Keratinocyte (primary cell): ENCODE measurements around the gene SPG11.

Experiments used
- CTCF ChIP-seq, 3 experiments: IDR thresholded peaks in 1 of 3; conservative IDR thresholded peaks in 1 of 3; optimal IDR thresholded peaks in 1 of 3; 2 replicates in 2 of 3; 3 replicates in 1 of 3; pipeline versions ENCODE3 to v1.5.1; 2011; ENCODE audit warnings: low read length in 3 of 3, mild to moderate bottlenecking in 3 of 3, moderate library complexity in 2 of 3, control low read depth in 1 of 3, inconsistent platforms in 1 of 3; ENCODE audit not compliant: insufficient read depth in 2 of 3; ENCODE audit errors: extremely low read depth in 1 of 3
- EZH2 ChIP-seq: IDR thresholded peaks from one replicate; pipeline ENCODE4 v1.6.1; 2012; ENCODE audit warnings: inconsistent platforms, mild to moderate bottlenecking, low read length, moderate library complexity

- TF ChIP-seq CTCF (optimal IDR thresholded peaks at IDR 0.05 in 1 of 3, IDR thresholded peaks at IDR 0.05 in 1 of 3, conservative IDR thresholded peaks at IDR 0.05 in 1 of 3; ENCODE audit: extremely low read depth in 1 of 3, insufficient read depth in 2 of 3, low read length in 3 of 3) (no peak), EZH2 (no peak)
Observed at GRCh38 chr15:44676676-44677075, 13.2 kb upstream of the SPG11 start.
